Lung microvascular endothelial cell (primary cell): ENCODE measurements around the gene CAV3. TPM values are rescaled to one million over a fixed set of nuclear protein-coding genes. Genes with fewer than 3 reads are reported as not detected.

ENCODE experiments used
- DNase-seq, 2 donors: peaks; one replicate each; pipeline versions ENCODE4 v3.0.0 to v3.0.0-alpha.2; 2010; ENCODE audit warnings: low read depth in 2 of 2
- total RNA-seq: library from RNA; depleted of rRNA; stranded (reverse); fragments of >200 nt; gene quantifications from 2 replicates; pipeline ENCODE4 v1.2.1, GENCODE V29; 2014

Gene CAV3
- total RNA-seq, 1 donor from 2014 or later, result not detected

DNA sequence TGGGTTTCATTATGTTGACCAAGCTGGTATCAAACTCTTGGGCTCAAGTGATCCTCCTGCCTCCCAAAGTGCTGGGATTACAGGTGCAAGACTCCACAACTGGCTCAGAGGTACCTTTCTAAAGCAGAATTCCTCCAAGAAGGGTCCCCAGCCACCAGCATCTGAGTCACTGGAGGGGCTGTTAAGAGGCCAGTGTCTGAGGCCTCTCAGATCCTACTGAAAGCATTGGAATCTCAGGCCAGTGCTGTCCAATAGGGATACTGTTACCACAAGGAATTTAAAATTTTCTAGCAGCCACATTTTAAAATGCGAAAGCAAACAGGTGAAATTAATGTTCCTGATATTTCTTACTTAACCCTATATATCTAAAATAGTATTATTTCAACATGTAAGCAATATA, 1.3 kb downstream of the CAV3 start:
- no peak for DNase-seq

GRCh38 chr3:8736436-8736835, 2.8 kb downstream of the CAV3 start:
- no peak for DNase-seq

DNA sequence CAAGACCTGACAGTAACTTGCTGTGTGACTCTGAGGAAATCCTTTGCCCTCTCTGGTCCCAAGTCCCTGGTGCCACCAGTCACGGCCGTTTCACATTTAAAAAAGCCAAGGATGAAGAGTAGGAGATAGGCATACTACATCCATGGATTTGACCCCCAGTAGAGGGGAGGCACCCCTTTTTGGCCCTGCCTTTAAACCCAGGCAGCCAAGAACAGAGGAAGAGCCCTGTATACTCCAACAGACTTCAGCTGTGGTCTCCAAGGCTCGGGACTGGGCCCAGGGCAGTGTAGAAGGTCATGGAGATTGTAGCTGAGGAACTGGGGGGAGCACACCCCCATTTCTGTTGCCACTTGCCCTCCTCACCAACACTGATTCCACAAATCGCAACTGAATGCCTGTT, 3.7 kb downstream of the CAV3 start:
- no peak for DNase-seq

DNA sequence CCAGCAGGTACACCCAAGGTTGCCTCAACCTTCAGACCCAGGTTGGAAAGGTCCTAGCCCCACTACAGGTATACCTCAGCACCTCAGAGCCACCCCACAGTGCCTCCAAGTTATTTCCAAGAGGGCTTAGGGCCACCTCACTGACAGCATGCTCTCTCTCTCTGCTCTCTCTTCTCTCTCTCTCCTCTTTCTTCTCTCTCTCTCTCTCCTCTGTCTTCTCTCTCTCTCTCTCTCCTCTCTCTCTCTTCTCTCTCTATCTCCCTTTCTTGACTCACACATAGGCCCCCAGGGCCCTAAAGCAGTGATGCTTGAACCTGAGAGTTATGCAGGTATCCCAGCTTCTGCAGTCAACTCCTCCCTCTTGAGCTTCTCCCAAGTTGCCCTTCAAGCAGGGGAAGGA, 4.2 kb downstream of the CAV3 start:
- no peak for DNase-seq

- no peak for DNase-seq
Observed at GRCh38 chr3:8738639-8739038, 5.0 kb downstream of the CAV3 start.

DNA sequence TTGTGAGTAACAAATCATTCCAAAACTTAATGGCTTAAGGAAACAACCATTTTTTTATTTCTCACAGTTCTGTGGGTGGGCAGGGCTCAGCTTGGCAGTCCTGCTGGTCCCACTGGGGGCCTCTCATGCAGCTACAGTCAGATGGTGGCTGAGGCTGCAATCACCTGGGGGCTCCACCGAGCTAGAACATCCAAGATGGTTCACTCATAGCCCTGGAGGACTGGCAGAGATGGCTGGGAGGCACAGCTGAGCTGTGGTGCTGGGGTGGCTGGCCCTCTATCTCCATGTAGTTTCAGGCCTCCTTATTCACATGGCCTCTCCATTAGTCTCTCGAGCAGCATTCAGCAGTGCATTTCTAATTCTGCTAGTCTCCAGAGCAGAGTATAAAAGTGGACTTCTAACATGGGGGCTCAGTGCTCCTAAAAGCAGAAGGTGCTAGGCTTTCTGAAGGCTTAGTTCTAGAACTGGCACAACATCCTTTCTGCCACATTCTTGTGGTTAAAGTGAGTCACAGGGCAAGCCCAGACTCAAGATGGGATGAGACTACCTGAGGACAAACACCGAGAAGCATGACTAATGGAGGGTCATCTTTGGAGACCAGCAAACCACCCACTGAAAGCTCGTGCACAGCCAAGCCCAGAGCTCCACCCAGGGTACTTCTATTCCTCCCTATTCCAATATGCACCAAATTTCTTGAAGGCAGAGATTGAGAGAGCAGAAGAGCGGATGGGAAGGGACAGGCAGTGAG, 6.3 kb downstream of the CAV3 start:
- peak in 1 of 2 donors; percentile 16 for DNase-seq

DNA sequence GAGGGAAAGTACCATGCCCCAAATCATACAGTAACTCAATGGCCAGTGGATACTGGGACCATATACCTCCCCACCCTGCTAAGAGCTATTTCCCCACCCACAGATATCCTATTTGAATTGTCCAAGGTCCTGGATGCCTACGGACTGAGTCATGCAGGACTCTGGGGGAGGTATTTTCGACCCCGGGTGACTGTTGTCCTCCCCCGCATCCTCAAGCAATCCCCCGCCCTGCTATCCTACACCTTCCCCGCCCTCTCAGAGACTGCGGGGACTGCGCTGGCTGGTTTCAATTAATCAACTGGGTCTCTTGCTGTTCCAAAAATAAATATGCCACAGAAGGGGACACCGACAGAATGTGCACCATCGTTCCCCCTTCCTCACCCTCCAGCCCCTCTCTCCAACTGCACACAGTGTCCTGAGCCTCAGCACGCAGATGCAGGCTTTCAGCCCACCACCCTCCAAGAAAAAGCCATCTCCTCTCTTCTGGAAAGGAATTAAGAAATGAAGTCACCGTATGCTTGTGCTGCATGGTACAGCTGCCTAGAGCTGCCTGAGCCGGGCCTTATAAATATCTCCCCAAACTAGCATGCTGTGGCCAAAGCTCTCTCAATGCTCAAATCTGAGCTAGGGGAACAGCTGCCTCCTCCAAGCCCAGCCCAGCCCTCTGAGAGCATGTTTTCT, 8.1 kb downstream of the CAV3 start:
- DNase-seq, result peak; percentile 29 to 55

DNA sequence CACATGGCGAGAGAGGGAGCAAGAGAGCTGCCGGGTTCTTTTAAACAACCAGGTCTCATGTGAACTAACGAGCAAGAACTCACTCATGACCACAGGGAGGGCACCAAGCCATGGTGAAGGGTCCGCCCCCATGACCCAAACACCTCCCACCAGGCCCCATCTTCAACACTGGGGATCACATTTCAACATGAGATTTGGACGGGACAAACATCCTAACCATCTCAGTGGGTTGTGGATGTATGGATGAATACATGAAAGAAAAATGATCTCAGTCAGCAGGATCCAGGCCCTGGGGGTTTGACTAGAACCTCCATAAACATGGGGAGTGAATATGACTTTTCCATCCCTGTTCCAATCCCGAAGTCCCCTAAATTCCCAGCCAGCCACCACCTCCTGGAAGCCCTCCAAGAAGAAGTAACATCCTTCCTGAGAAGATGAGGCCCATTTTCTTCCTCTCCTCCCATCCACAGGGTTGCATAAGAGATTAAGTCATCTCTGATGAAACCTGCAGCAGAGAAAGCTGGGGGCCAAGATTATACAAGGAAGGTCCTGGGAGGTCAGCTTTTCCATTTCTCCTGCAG, 9.5 kb downstream of the CAV3 start:
- no peak for DNase-seq

DNA sequence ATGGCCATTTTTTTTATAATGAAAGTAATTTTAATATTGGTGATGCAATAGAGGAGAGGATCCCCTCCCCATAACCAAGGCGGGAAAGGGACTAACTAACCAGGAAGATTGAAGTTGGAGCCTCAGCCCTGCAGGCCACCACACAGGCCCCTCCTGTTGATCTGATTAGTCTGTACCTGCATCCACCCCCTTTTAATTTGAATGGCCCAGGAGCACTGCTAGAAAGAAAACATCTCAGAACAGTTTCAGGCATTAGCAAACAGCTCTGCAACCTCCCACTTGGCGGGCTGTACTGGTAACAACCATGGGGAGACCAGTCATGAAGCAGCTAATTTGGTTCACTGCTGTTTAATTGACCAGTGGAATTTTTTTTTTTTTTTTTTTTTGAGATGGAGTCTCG, 10.3 kb downstream of the CAV3 start:
- DNase-seq, result no peak

- DNase-seq, result no peak
Observed at GRCh38 chr3:8745619-8746370, 12.2 kb downstream of the CAV3 start.

- no peak for DNase-seq
Observed at GRCh38 chr3:8746780-8747345, 13.3 kb downstream of the CAV3 start.

DNA sequence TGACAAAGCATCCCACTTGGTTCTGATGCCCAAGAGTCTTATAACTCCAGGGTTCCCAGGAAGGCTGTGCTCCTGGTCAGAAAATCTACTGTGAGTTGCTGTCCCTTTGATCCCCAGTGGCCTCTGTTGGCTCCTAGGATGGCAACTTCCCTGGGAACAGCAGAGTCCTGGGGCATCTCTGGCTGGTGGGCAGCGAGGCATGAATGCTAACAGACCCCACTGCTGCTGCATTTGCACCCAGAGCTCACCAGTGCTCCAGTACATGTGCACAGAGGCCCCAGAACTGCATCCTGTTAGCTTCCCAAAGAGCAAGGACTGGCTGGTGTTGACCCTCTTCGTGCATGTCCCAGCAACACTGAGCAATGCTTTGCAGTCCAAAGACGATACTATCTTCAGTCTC, 15.7 kb downstream of the CAV3 start:
- no peak for DNase-seq

DNA sequence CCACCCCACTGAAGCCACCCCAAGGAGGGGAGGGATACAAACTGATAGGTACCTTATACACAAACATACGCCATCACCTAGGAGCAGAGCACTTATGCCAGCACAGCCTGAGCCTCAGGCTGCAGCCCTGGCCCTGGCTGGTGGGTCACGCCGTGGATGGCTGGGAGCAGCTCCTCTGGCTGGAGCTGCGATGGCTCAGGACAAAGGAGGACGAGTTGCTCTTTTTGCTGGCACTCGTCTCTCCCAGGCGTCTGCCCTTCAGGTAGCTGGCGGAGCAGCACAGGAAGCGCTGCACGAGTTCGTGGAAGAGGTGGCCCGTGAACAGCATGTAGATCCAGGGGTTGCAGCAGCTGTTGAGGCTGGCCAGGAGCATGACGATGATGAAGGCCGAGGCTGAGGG, 19.2 kb downstream of the CAV3 start:
- DNase-seq, result no peak

DNA sequence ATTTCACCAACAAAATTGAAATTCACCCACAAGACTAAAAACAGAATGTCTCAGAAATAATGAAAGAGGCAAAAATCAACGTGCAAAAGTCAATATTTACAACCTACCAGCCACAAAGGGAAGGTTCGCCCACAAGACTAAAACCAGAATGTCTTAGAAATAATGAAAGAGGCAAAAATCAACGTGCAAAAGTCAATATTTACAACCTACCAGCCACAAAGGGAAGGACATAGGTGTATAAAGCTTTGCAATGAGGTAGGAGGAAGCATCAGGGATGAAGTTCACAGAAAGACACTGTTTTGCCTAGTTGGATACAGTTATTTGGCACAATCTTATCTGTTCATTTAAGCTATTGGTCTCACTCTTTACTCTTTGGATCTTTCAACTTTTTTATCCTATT, 21.5 kb downstream of the CAV3 start:
- DNase-seq, result no peak

DNA sequence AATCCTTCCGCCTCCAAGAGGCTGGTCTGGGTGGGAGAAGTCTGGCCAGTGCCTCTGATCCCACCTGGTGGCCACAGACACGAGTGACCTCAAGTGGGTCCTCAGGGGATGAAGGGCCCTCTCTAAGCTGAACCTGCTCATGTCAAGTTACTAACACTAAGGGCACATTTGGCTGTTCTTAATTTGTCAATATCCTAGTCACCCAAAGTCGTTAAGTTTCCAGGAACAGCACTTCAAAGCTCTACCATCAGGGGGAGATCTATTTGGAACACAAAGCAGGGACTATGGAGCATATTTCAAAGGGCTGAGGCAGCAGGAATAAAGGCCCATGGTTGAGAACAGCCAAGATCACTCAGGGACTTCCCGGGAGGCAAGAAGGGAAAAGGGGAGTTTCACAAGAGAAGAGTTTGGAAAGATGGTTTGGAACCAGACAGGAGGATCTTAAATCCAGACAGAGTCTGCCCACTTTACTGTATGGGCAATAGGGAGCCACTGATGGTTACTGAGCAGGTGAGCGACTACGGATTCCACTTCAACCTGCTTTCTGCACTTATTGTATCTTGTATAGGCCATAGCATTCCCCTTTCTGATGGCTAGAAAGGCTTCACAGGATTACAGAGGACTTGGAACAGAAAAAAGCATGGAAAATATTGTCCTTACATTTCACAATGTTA, 22.1 kb downstream of the CAV3 start:
- peak in 1 of 2 donors; percentile 24 for DNase-seq

DNA sequence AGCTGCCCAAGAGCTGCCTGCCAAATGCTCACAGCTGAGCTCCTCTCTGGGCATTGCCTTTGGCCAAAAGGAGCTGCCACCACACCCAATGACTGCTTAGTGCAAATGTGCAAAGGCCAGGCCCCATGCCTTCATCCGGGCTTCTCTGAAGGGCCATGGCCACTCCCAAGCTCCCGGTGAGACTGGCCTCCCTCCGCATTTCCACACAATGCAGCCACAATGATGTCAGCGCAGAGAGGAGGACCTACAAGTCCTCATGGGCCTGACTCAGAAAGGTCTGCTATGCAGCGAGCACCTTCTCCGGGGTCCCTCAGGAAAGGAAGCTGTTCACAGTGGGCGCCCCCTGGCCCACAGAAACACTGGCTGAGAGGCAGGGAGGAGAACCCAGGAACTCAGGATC, 23.1 kb downstream of the CAV3 start:
- DNase-seq, result no peak

GRCh38 chr3:8757551-8758518, 24.2 kb downstream of the CAV3 start:
- no peak for DNase-seq

GRCh38 chr3:8759038-8759707, 25.6 kb downstream of the CAV3 start:
- DNase-seq, result no peak

DNA sequence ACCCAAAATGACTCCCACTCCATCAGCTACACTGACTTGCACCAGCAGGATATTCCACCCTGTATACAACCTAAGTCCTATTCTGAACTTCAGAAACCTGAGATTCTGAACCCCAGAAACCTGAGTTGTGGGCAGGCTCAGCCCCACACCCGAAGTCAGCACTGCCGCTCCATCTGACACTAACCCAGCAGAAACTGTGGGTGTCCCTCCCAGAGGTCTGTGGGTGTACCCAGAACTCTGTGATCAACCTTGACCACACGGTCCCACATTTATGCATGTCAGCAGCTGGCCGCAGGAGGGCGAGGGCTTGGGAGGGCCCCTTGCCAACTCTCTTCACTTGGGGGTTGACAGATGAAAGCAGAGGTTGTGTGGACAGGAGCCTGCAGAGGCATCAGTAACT, 26.5 kb downstream of the CAV3 start:
- DNase-seq, result no peak

- DNase-seq, result no peak
Observed at GRCh38 chr3:8760506-8760905, 26.9 kb downstream of the CAV3 start.
